DOHH2 (cell line): ENCODE data around the gene C15orf62.

Experiments used
- CTCF ChIP-seq: fragments of 200-600 bp; sonication (generic); IDR thresholded peaks from one replicate; pipeline ENCODE4 v1.5.1; 2014; ENCODE audit warnings: antibody characterized with exemption, mild to moderate bottlenecking, low read depth, low read length; ENCODE audit not compliant: poor library complexity, severe bottlenecking
- EZH2phosphoT487 ChIP-seq: fragments of 200-600 bp; sonication (generic); IDR thresholded peaks from 2 replicates; pipeline ENCODE4 v1.6.1; 2017; ENCODE audit warnings: borderline replicate concordance, mild to moderate bottlenecking, antibody characterized with exemption, low read length, moderate library complexity, mixed read lengths

GRCh38 chr15:40796041-40796440 is 26.3 kb downstream of the C15orf62 start:
- TF ChIP-seq CTCF (no peak), EZH2phosphoT487 (no peak)
